Pancreas (tissue), 10 donors: ENCODE data around the gene PIMREG. TPM values are rescaled to one million over a fixed set of nuclear protein-coding genes. Genes with fewer than 3 reads are reported as not detected.

ENCODE experiments used
- ATAC-seq, 4 donors: fragments of 200-7000 bp; cut with Tn5 transposase; one replicate each; pipeline versions ENCODE4 v1.8.0 to v1.9.1; 2020; ENCODE audit warnings: mild to moderate bottlenecking in 4 of 4, moderate library complexity in 4 of 4
- DNase-seq, 6 donors: peaks; one replicate each; pipeline ENCODE4 v3.0.0-alpha.2; 2020
- FAIRE-seq: peaks from 2 replicates; lab custom pipeline; 2012; peaks lifted over from hg19 to GRCh38; lab: Jason Lieb, UNC
- H3K27ac ChIP-seq, 4 donors: fragments of 200-600 bp; sonication (generic); 1 replicate in 3 of 4; 2 replicates in 1 of 4; pipeline versions ENCODE4 v1.5.0 to v1.8.0; 2020
- H3K27me3 ChIP-seq, 4 donors: fragments of 200-600 bp; one replicate each; pipeline ENCODE4 v1.8.0; 2021
- H3K36me3 ChIP-seq, 3 donors: fragments of 200-600 bp; sonication (generic) in 1 of 3; one replicate each; pipeline versions ENCODE4 v1.5.0 to v1.8.0; 2020 to 2021
- H3K4me1 ChIP-seq, 3 donors: fragments of 200-600 bp; one replicate each; pipeline ENCODE4 v1.8.0; 2021
- H3K4me3 ChIP-seq, 4 donors: fragments of 200-600 bp; sonication (generic) in 2 of 4; one replicate each; pipeline versions ENCODE4 v1.5.0 to v1.8.0; 2020 to 2021
- H3K9me3 ChIP-seq, 4 donors: fragments of 200-600 bp; one replicate each; pipeline ENCODE4 v1.8.0; 2021
- CTCF ChIP-seq, 4 donors: fragments of 200-600 bp; sonication (generic) in 3 of 4; IDR thresholded peaks; one replicate each; pipeline versions ENCODE4 v1.5.0 to v1.8.0; 2021; ENCODE audit warnings: antibody characterized with exemption in 4 of 4
- WGBS, 2 donors: extraction: QIAGEN DNeasy Blood & Tissue Kit; methylation state at CpG; one replicate each; pipeline ENCODE4 v1.1.7; 2013; 5-methylcytosine and 5-hydroxymethylcytosine counted together
- intact Hi-C, 3 donors: fragments of 100-400 bp; cut with DNase I; formaldehyde crosslinking; loops; one replicate each; pipeline versions ENCODE4 v1.11.1 to v1.14.2; 2022
- polyA plus RNA-seq, 2 donors: library from polyadenylated mRNA; stranded (reverse); fragments of 200-250 nt; gene quantifications; one replicate each; pipeline ENCODE4 v1.2.3, GENCODE V29; 2013
- total RNA-seq, 6 donors: library from RNA; stranded (reverse); fragmentation: NEBNext Ultra II Directional in 4 of 6; extraction: Animal tissue kit (Norgen Biotek cat#: 25700) in 4 of 6; gene quantifications; one replicate each; pipeline versions ENCODE4 v1.2.1 to v1.2.4, GENCODE V29; 2021 to 2023
- donor health status: healthy with polysubstance abuse.
- donor health status: DM: no; HTN: no; CAD: no; lungs with moderate emphysema.
- donor health status: DM: no; HTN: no; CAD: no.
- donor health status: control.
- donor health status: control.
- donor health status: Bipolar disorder and iron deficiency.
- donor health status: DM: yes; HTN: yes; CAD: no.
- donor health status: DM: no; HTN: no; CAD: no.
- donor health status: DM: no; HTN: no; CAD: no.
- donor health status: DM: yes; HTN: yes; CAD: no.

Gene PIMREG
- total and polyA plus RNA-seq, 8 donors, result 0.09 to 0.50 (median 0.14) TPM; not detected in 4

GRCh38 chr17:6494239-6494941 lies 50.1 kb downstream of the PIMREG start:
- 70 to 76% methylated on average over 5 of the region's 5 CpGs for WGBS, 2 donors
- H3K36me3 ChIP-seq, result no peaks in the 10 kb centered on the region
- TF ChIP-seq CTCF (IDR thresholded peaks at IDR 0.05), result no peak
- no peaks in the 10 kb centered on the region for H3K4me1 ChIP-seq
- H3K27me3 ChIP-seq, result no peaks in the 10 kb centered on the region
- intact Hi-C loops, result no loop called here
- ATAC-seq (no peak), FAIRE-seq (no peak), DNase-seq (peak in 1 of 6 donors; percentile 31)
- H3K4me3 ChIP-seq, result no peak overlapping the region
- no peak overlapping the region for H3K27ac ChIP-seq
- H3K9me3 ChIP-seq, result no peaks in the 10 kb centered on the region

- DNase-seq (peak in 2 of 6 donors; percentile 23 to 35), ATAC-seq (no peak), FAIRE-seq (no peak)
- no peak for TF ChIP-seq CTCF (IDR thresholded peaks at IDR 0.05)
- H3K27me3 ChIP-seq, result no peaks in the 10 kb centered on the region
- H3K4me1 ChIP-seq, result no peaks in the 10 kb centered on the region
- no peak overlapping the region for H3K27ac ChIP-seq
- intact Hi-C loops, result no loop called here
- no peak overlapping the region for H3K4me3 ChIP-seq
- no peaks in the 10 kb centered on the region for H3K36me3 ChIP-seq
- WGBS, 2 donors, result 55 to 66% methylated on average over 15 of the region's 15 CpGs
- H3K9me3 ChIP-seq, result no peaks in the 10 kb centered on the region
Measured at GRCh38 chr17:6495450-6496115, 51.3 kb downstream of the PIMREG start.

- Histone ChIP-seq H3K4me1 (no peaks in the 10 kb centered on the region), H3K27ac (no peak overlapping the region), H3K9me3 (no peaks in the 10 kb centered on the region), H3K27me3 (no peaks in the 10 kb centered on the region), H3K4me3 (no peak overlapping the region), H3K36me3 (no peaks in the 10 kb centered on the region)
- 45 to 54% methylated on average over 8 of the region's 8 CpGs for WGBS, 2 donors
- ATAC-seq, result no peak
- intact Hi-C loops, result no loop called here
- no peak for TF ChIP-seq CTCF (IDR thresholded peaks at IDR 0.05)
- no peak for FAIRE-seq
- DNase-seq, result peak in 1 of 6 donors; percentile 9
Measured at GRCh38 chr17:6496116-6496481, 51.8 kb downstream of the PIMREG start.

- no peak overlapping the region for H3K27ac ChIP-seq
- 57 to 71% methylated on average over 15 of the region's 15 CpGs for WGBS, 2 donors
- intact Hi-C loops, result no loop called here
Measured at GRCh38 chr17:6496640-6497441, 52.6 kb downstream of the PIMREG start.

More at GRCh38 chr17:6496640-6497441, 52.6 kb downstream of the PIMREG start:
- FAIRE-seq (no peak), DNase-seq (peak in 2 of 6 donors; percentile 33 to 39), ATAC-seq (peak in 2 of 4 donors; percentile 43 to 50)
- H3K27me3 ChIP-seq, result no peaks in the 10 kb centered on the region
- H3K36me3 ChIP-seq, result no peaks in the 10 kb centered on the region
- H3K4me3 ChIP-seq, result no peak overlapping the region
- H3K9me3 ChIP-seq, result no peaks in the 10 kb centered on the region
- no peaks in the 10 kb centered on the region for H3K4me1 ChIP-seq
- TF ChIP-seq CTCF (IDR thresholded peaks at IDR 0.05), result no peak
